ENCODE measurements around the gene AKR1C2.
"Not testable (repeated sequence)": the region's sequence is repeated elsewhere in the genome, so short reads cannot be mapped to it uniquely, and the experiment has no call there.

AKR1C2 gene

GRCh38 chr10:4983615-4984216 lies 19.9 kb downstream of the AKR1C2 start:
- no peak overlapping the region for H3K4me3 ChIP-seq (ENCODE audit: low read length)
- no peak for TF ChIP-seq CTCF (conservative IDR thresholded peaks at IDR 0.05; ENCODE audit: low read length)
- DNase-seq (ENCODE audit: low read depth), result no peak

GRCh38 chr10:4982764-4983226 lies 20.9 kb downstream of the AKR1C2 start:
- no peak overlapping the region for H3K4me3 ChIP-seq (ENCODE audit: low read length)
- TF ChIP-seq CTCF (conservative IDR thresholded peaks at IDR 0.05; ENCODE audit: low read length), result no peak
- DNase-seq (ENCODE audit: low read depth), result peak; percentile 7

- peak; percentile 42 for TF ChIP-seq CTCF (conservative IDR thresholded peaks at IDR 0.05; ENCODE audit: low read length)
- peak; percentile 12 for DNase-seq (ENCODE audit: low read depth)
- no peak overlapping the region for H3K4me3 ChIP-seq (ENCODE audit: low read length)
Measured at GRCh38 chr10:4981722-4982471, 21.8 kb downstream of the AKR1C2 start.

- no peak for DNase-seq (ENCODE audit: low read depth)
- no peak for TF ChIP-seq CTCF (conservative IDR thresholded peaks at IDR 0.05; ENCODE audit: low read length)
- H3K4me3 ChIP-seq (ENCODE audit: low read length), result no peak overlapping the region
Measured at GRCh38 chr10:4980793-4981192, 22.9 kb downstream of the AKR1C2 start.

GRCh38 chr10:4978870-4979269 lies 24.8 kb downstream of the AKR1C2 start:
- TF ChIP-seq CTCF (conservative IDR thresholded peaks at IDR 0.05; ENCODE audit: low read length), result no peak
- H3K4me3 ChIP-seq (ENCODE audit: low read length), result no peak overlapping the region
- DNase-seq (ENCODE audit: low read depth), result no peak

- no peak overlapping the region for H3K4me3 ChIP-seq (ENCODE audit: low read length)
- no peak for TF ChIP-seq CTCF (conservative IDR thresholded peaks at IDR 0.05; ENCODE audit: low read length)
- DNase-seq (ENCODE audit: low read depth), result no peak
Measured at GRCh38 chr10:4977025-4977424, 26.6 kb downstream of the AKR1C2 start.

GRCh38 chr10:4974400-4974799 lies 29.3 kb downstream of the AKR1C2 start:
- not testable (repeated sequence) for DNase-seq (ENCODE audit: low read depth); H3K4me3 ChIP-seq (ENCODE audit: low read length)

GRCh38 chr10:4973294-4973693 lies 30.4 kb downstream of the AKR1C2 start:
- not testable (repeated sequence) for DNase-seq (ENCODE audit: low read depth); H3K4me3 ChIP-seq (ENCODE audit: low read length)

GRCh38 chr10:4972369-4973142 lies 31.1 kb downstream of the AKR1C2 start:
- DNase-seq (ENCODE audit: low read depth); H3K4me3 ChIP-seq (ENCODE audit: low read length): not testable (repeated sequence)

GRCh38 chr10:4970362-4970761 lies 33.3 kb downstream of the AKR1C2 start:
- DNase-seq (ENCODE audit: low read depth); H3K4me3 ChIP-seq (ENCODE audit: low read length): not testable (repeated sequence)

GRCh38 chr10:4969289-4969688 lies 34.4 kb downstream of the AKR1C2 start:
- not testable (repeated sequence) for DNase-seq (ENCODE audit: low read depth); H3K4me3 ChIP-seq (ENCODE audit: low read length)
